Loucy (cell line): ENCODE data around the gene ANAPC2.

Experiments
- H2AFZ ChIP-seq: fragments of 200-600 bp; sonication (generic); 2 replicates; pipeline ENCODE4 v1.6.0; 2016; ENCODE audit warnings: antibody characterized with exemption, mild to moderate bottlenecking, low read length, moderate library complexity
- H3F3A ChIP-seq: fragments of 200-600 bp; 2 replicates; pipeline ENCODE4 v1.6.0; 2016; ENCODE audit warnings: antibody characterized with exemption, low read depth, mild to moderate bottlenecking
- H3K27me3 ChIP-seq: fragments of 200-600 bp; sonication (generic); 2 replicates; pipeline ENCODE4 v1.6.1; 2014; ENCODE audit warnings: low read length, mild to moderate bottlenecking; ENCODE audit not compliant: insufficient read depth, poor library complexity, severe bottlenecking
- H3K36me3 ChIP-seq: fragments of 200-600 bp; sonication (generic); 2 replicates; pipeline ENCODE4 v1.6.1; 2016; ENCODE audit warnings: low read length; ENCODE audit not compliant: insufficient read depth
- H3K4me1 ChIP-seq: fragments of 200-600 bp; sonication (generic); 2 replicates; pipeline ENCODE4 v1.5.1; 2014; ENCODE audit warnings: low read length, mild to moderate bottlenecking; ENCODE audit not compliant: insufficient read depth, poor library complexity, severe bottlenecking
- H3K4me2 ChIP-seq: fragments of 200-600 bp; sonication (generic); 2 replicates; pipeline ENCODE4 v1.6.0; 2014; ENCODE audit warnings: antibody characterized with exemption, low read length, low read depth, mild to moderate bottlenecking; ENCODE audit not compliant: poor library complexity, severe bottlenecking
- H3K4me3 ChIP-seq: fragments of 200-600 bp; sonication (generic); 2 replicates; pipeline ENCODE4 v1.5.1; 2014; ENCODE audit warnings: low read length, mild to moderate bottlenecking, mixed read lengths; ENCODE audit not compliant: poor library complexity, severe bottlenecking
- H3K79me2 ChIP-seq: fragments of 200-600 bp; sonication (generic); 2 replicates; pipeline ENCODE4 v1.6.1; 2014; ENCODE audit warnings: low read length; ENCODE audit not compliant: insufficient read depth
- H3K9ac ChIP-seq: fragments of 200-600 bp; sonication (generic); 2 replicates; pipeline ENCODE4 v1.6.0; 2014; ENCODE audit warnings: mild to moderate bottlenecking, low read depth, low read length, moderate library complexity; ENCODE audit not compliant: poor library complexity, severe bottlenecking
- H3K9me2 ChIP-seq: fragments of 200-600 bp; sonication (generic); replicated peaks from 2 replicates; pipeline ENCODE4 v1.6.1; 2016; ENCODE audit warnings: low read depth, low read length, mixed read lengths
- H3K9me3 ChIP-seq: fragments of 200-600 bp; sonication (generic); 2 replicates; pipeline ENCODE4 v1.6.1; 2014; ENCODE audit warnings: mild to moderate bottlenecking, antibody characterized with exemption, low read length, low read depth; ENCODE audit not compliant: insufficient read depth
- H4K20me1 ChIP-seq: fragments of 200-600 bp; sonication (generic); 2 replicates; pipeline ENCODE4 v1.6.0; 2014; ENCODE audit warnings: antibody characterized with exemption, low read length, mild to moderate bottlenecking; ENCODE audit not compliant: insufficient read depth, poor library complexity, severe bottlenecking
- EZH2phosphoT487 ChIP-seq: fragments of 200-600 bp; IDR thresholded peaks from 2 replicates; pipeline ENCODE4 v1.6.1; 2018; ENCODE audit warnings: antibody characterized with exemption, mild to moderate bottlenecking, moderate library complexity, borderline replicate concordance
- TF ChIP-seq, protein P1 (sequence below): fragments of 200-600 bp; sonication (generic); conservative IDR thresholded peaks from 2 replicates; pipeline ENCODE4 v1.5.1; 2014; ENCODE audit warnings: mild to moderate bottlenecking, antibody characterized with exemption, low read length

The ANAPC2 gene

DNA sequence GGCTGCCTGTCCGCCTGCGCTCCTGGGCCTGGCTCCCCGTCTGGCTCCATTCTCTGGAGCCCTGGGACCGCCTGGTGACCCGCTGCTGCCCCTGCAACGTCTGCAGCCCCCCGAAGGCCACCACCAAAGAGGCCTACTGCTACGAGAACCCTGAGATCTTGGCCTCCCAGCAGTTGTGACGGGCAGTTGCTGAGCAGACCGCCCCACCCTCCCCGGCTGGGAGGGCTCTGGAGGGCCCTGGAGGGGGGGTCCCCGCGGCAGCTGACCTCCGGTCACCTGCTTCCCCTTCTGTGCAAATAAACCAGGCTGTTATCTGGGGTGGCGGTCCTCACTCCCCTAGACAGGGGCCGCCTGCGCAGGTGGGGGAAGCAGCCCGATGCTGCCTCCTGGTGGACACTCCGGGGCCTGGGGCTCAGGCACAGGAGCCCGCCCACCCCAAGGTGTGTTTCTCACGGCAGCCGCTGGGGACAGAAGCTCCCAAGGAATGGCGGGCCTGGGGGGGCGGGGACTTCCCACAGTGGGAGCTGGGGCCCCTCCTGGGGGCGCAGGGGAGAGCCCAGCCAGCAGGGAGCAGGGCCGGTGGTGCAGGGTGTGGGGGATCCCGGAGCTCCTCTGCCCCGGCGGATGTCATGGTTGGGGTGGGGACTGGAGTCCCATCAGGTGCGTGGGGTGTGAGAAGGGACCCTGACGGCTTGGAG lies 48.0 kb upstream of the ANAPC2 start:
- Histone ChIP-seq H3K9me3 (no peaks in the 10 kb centered on the region), H3K4me1 (peaks cover 25% of the 10 kb centered on the region), H3F3A (0 out of 2 replicates have a peak, but pooled peaks cover 6% of the 10 kb centered on the region), H3K9ac (peak overlapping the region; percentile 55), H2AFZ (no peak overlapping the region), H3K36me3 (no peaks in the 10 kb centered on the region), H3K27me3 (no peaks in the 10 kb centered on the region), H3K4me2 (peak overlapping the region; percentile 75), H4K20me1 (no peaks in the 10 kb centered on the region), H3K9me2 (no peaks in the 10 kb centered on the region), H3K79me2 (peaks cover 25% of the 10 kb centered on the region; the same call in 1 of the 2 replicates), H3K4me3 (peak overlapping the region; percentile 57)
- TF ChIP-seq EZH2phosphoT487, result no peak
- TF ChIP-seq, protein P1, sequence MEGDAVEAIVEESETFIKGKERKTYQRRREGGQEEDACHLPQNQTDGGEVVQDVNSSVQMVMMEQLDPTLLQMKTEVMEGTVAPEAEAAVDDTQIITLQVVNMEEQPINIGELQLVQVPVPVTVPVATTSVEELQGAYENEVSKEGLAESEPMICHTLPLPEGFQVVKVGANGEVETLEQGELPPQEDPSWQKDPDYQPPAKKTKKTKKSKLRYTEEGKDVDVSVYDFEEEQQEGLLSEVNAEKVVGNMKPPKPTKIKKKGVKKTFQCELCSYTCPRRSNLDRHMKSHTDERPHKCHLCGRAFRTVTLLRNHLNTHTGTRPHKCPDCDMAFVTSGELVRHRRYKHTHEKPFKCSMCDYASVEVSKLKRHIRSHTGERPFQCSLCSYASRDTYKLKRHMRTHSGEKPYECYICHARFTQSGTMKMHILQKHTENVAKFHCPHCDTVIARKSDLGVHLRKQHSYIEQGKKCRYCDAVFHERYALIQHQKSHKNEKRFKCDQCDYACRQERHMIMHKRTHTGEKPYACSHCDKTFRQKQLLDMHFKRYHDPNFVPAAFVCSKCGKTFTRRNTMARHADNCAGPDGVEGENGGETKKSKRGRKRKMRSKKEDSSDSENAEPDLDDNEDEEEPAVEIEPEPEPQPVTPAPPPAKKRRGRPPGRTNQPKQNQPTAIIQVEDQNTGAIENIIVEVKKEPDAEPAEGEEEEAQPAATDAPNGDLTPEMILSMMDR, result peak; percentile 96

DNA sequence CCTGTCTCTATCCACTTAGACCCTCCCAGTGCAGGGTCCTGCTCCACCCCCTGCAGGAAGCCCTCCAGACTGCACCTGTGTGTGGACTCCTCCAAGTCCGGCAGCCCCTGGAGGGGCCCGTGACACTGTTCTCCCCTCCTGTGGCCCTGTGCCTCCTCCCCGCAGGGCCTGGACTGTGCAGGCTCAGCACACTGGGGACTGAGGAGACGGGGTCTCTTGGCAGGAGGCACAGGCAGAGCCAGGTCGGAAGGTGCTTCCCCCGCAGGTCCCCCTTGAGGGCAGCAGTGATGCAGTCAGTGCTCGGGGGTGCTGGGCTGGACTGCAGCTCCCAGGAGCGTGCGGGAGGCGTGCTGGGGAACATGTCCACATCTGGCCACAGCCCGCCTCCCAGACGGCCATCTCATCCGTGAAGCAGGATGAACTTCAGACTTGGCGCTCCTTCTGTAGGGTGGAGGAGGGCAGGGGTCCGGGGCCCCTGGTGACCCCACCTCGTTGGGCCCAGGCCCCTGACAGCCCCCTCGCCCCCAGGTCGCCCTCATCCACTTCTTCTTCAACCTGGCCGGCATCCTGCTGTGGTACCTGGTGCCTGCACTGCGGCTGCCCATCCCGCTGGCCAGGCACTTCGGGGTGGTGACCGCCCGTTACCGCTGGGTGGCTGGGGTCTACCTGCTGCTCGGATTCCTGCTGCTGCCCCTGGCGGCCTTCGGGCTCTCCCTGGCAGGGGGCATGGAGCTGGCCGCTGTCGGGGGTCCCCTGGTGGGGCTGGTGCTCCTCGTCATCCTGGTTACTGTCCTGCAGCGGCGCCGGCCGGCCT lies 47.3 kb upstream of the ANAPC2 start:
- no peaks in the 10 kb centered on the region for H4K20me1 ChIP-seq
- H3K4me1 ChIP-seq, result peaks cover 25% of the 10 kb centered on the region
- no peaks in the 10 kb centered on the region for H3K9me3 ChIP-seq
- no peaks in the 10 kb centered on the region for H3K27me3 ChIP-seq
- H3K79me2 ChIP-seq, result peaks cover 25% of the 10 kb centered on the region; the same call in 1 of the 2 replicates
- no peaks in the 10 kb centered on the region for H3K36me3 ChIP-seq
- no peak overlapping the region for H3K4me3 ChIP-seq
- no peaks in the 10 kb centered on the region for H3K9me2 ChIP-seq
- H3F3A ChIP-seq, result 0 out of 2 replicates have a peak, but pooled peaks cover 6% of the 10 kb centered on the region
- peak overlapping the region; percentile 38 for H3K9ac ChIP-seq
- TF ChIP-seq, protein P1, result no peak
- no peak for TF ChIP-seq EZH2phosphoT487
- peak overlapping the region; percentile 75 for H3K4me2 ChIP-seq
- H2AFZ ChIP-seq, result no peak overlapping the region

DNA sequence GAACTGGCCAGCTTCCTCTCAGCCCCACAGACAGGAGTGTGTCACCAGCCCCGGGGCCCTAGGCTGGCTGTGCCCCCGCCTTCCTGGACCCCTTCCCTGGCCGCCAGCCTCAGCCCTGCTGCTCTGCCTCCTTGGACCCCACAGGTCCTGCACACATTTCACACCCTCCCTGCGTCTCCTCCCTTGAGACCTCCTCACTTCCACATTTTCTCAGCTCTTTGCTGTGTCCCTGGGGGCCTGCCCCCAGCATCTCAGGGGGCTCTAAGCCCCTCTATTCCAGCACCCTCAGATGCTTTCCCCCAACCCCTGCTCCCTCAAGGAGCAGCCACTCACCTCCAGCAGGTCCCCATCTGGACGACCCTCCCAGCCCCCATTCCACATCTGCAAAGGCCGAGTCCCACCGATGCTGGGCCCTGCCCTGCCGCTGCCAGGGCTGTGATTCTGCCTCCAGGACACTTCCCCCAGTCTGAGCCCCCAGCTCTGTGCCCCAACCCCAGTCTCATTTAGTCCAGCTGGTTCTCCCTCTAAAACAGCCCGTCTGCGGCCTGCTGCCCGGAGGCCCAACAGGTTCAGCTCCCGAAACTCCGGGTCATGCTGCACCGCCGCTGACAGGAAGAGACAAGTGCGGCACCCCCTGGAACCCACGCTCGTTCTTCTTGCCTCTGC lies 46.5 kb upstream of the ANAPC2 start:
- no peak overlapping the region for H3K9ac ChIP-seq
- H3F3A ChIP-seq, result 0 out of 2 replicates have a peak, but pooled peaks cover 1% of the 10 kb centered on the region
- no peak for TF ChIP-seq EZH2phosphoT487
- TF ChIP-seq, protein P1, result no peak
- no peaks in the 10 kb centered on the region for H3K9me2 ChIP-seq
- no peaks in the 10 kb centered on the region for H3K27me3 ChIP-seq
- no peaks in the 10 kb centered on the region for H3K9me3 ChIP-seq
- H3K4me3 ChIP-seq, result no peak overlapping the region
- peaks cover 25% of the 10 kb centered on the region for H3K4me1 ChIP-seq
- H2AFZ ChIP-seq, result no peak overlapping the region
- H3K79me2 ChIP-seq, result peaks cover 25% of the 10 kb centered on the region; the same call in 1 of the 2 replicates
- no peak overlapping the region for H3K4me2 ChIP-seq
- no peaks in the 10 kb centered on the region for H4K20me1 ChIP-seq
- no peaks in the 10 kb centered on the region for H3K36me3 ChIP-seq
